Activated CD4-positive, alpha-beta T cell treated with anti-CD3 and anti-CD28 coated beads for 4 hours (primary cell): ENCODE measurements around the gene CAMTA1.
"Not testable (repeated sequence)": the region's sequence is repeated elsewhere in the genome, so short reads cannot be mapped to it uniquely, and the experiment has no call there.

Experiments
- DNase-seq, 2 donors: peaks; one replicate each; pipeline ENCODE4 v3.0.0-alpha.2; 2020

The CAMTA1 gene

GRCh38 chr1:6785318-6785727, at the start of gene CAMTA1:
Gene CAMTA1 (plus strand): TSS chr1:6785454. CDS start chr1:6785531, 77 bp downstream.
- DNase-seq, result no peak

GRCh38 chr1:6738987-6739676, 46.1 kb upstream of the CAMTA1 start:
- DNase-seq, result no peak

- DNase-seq, result not testable (repeated sequence)
Observed at GRCh38 chr1:6742676-6743188, 42.5 kb upstream of the CAMTA1 start.

DNA sequence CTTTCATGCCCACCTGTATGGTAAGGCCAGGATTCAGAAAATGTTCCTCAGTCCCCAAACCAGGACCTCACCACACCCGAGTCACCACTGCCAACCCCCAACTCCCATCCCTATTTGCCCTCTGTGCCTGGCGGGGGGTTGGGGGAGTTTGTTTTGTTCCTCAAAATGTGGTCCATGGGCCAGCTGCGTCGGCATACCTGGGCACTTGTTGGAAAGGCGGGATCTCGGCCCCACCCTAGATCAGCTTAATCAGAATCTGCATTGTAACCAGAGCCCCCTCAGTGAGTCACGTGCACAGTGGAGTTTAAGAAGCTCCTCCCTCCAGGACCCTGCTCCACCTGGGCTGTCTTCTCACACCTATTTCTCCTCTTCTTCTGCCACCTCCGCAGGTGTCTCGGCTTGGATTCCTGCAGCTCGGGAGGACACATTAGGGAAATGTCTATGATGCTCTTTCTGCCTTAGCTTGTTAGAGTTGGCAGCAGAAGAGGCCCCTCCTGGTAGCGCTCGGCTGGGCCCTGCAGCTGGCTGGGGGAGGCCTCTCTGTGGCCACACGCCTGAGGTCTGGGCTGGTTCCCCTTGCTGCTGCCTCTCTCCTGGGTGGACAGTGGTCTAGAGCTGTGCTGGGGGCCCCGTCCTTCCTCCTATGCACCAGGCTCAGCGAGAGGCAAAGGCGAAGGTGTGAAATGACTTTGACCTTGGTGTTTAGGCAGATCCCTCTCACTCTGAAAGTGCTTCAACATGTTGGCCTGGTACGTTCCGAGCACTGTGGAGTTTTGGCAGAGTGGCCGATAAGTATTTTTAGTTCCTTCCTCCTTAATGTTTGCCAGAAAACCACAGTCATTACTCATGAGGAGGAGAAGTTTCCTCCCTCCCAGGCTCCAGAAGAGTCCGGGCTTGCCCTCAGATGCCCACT, 41.8 kb upstream of the CAMTA1 start:
- no peak for DNase-seq

DNA sequence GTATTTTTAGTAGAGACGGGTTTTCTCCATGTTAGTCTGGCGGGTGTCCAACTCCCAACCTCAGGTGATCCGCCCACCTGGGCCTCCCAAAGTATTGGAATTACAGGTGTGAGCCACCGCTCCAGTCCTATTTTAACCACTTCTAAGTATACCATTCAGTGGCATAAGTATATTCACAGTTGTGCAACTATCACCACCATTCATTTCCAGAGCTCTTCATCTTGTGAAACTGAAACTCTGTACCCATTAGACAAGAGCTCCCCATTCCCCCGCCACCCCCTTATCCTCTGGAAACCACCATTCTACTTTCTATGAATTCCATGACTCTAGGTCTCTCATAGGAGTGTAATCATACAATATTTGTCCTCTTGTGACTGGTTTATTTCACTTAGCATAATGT, 40.2 kb upstream of the CAMTA1 start:
- no peak for DNase-seq

- DNase-seq, result no peak
Observed at GRCh38 chr1:6747674-6748073, 37.6 kb upstream of the CAMTA1 start.

GRCh38 chr1:6750490-6750889, 34.8 kb upstream of the CAMTA1 start:
- no peak for DNase-seq

DNA sequence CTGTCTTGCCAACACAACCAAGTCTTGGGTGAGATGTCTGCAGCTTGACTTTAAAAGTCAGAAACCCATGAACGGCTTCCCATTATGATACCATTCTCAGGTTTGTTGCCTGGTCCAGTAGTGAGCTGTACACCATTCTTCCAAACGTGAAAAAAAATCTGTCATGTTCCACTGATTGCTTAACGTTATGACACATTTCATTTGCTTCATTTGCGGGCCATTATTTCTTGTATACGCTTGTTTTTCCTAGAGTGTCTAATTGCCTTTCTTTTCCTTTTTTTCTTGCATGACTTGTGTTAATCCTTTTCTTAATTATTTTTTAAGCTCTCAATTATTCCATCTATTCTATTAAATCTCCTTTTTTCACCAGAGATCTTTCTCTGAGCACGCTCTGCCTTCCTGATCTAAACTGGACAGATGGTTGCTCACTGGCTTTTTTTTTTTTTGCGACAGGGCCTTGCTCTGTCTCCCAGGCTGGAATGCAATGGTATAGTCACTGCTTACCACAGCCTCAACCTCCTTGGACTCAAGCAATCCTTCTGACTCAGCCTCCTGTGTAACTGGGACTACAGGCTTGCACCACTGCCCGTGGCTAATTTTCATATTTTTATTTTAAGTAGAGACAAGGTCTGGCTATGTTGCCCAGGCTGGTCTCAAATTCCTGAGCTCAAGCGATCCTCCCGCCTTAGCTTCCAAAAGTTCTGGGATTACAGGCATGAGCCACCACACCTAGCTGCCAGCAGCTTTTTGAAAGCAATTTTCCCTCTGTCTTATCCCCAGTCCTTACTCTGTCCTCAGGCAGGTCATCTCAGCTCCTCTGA, 31.7 kb upstream of the CAMTA1 start:
- no peak for DNase-seq

DNA sequence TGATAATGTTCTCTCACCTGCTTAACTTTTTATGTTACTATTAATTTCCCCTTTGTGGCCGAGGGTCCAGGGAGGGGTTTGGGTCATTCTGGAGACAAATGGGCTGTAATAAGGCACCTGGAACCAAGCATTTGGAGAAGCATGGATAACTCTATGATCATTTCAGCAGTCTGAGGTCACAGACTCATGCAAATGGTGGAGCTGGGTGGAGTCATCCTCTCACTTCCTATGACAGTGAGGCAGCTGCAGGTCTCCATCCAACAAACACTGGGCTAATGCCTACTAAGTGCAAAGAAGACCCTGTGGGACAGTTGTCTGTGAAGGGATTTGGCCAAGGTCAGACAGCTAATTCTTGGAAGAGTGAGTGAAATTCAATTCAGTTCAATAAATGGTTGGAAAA, 28.8 kb upstream of the CAMTA1 start:
- DNase-seq, result no peak

DNA sequence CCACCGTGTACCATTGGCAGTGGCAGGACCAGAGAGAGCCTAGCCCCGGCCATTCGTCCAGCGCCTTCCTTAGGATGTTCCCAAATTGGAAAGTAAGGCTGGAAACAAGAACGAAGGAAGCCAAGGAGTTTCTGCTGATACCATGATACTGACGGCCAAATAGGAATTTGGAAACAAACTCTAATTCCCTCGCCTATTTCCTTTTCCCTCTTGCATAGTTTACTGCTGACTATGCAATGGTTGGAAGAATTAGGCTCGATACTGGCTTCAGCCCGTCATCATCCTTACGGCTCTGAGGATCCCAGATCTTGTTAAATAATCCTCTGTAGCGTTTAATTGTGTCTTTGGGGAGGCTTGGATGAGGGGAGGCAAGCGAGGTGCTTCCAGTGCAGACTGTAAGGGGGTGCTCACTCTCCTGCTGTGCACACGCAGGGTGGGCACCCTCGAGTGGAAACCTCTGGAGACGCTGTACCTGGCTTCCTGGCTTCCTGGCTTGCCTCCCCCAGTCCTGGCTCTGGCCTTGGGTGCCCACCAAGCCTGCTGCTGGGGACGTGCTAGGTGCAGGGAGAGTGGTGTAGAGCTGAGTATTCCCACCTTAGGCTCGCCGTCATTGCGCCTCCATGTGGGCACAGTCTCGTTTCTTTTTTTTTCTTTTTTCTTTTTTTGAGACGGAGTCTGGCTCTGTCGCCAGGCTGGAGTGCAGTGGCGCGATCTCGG, 27.4 kb upstream of the CAMTA1 start:
- DNase-seq, result no peak

DNA sequence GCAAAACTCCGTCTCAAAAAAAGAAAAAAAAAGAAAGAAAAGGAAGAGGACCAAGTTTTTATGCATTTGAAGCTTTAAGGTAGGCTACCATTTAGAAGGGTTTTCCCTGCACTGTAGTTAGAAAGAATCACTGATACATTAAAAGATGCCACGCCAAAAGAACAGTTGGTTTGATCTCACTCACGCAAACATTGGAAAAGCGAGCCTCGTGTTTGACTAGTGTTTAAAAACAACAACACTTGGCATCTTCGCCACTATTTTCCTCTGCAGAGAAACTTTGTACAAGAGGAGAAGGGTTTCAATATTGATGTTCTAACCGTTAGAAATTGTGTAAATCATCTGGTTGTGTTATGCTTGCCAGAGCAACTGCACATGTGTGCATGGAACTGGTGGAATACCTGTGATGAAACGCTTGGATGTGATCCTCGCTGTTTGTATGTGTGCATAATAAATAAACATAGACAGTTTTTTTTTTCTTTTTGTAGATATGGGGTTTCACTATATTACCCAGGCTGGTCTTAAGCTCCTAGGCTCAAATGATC, 24.0 kb upstream of the CAMTA1 start:
- no peak for DNase-seq

DNA sequence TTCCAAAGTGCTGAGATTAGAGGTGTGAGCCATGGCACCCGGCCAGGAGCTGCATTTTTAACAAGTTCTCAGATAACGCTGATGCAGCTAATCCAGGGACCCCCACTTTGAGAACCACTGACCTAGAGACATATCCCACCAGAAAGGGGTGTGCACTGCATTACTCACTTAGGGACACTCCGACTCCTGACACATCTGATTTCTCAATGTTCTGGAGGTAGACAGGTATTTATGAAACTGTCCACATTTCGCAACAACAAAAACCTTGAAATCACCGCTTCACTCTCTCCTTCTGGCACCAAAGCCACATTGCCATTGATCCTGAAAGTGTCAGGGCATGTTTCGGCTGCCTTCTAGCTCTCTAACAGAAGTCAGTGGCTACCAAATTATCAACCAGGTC, 23.2 kb upstream of the CAMTA1 start:
- no peak for DNase-seq

DNA sequence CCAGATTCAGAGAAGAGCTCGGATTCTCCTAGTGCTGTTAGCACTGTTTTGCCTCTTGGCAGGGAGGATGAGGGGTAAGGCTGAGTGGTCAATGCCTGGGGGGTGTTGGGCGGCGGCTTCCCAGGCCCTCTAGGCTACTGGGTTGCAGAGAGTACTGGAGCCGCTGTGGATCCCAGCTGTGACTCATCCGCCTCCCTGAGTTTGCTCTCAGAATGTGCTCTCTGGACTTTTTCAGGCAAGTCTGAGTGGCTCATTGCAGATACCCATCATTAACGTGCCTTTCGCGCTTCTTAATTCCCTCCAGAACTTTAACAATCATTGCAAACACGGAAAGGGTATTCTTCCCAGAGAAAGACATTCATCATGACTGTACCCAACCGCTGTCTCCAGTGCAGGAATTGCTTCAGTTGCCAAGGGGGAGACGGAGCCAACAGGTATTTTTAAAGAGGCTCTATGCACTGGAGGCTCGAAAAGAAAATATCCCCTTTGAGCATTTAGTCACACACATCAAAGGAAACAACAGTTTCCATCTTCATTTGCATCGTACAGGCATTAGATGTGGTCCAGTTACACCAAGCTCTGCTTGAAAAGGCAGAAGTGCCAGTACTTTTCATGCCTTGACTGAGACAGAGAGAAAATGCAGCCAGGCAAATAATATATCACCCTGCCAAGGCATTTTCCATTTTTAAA, 14.4 kb upstream of the CAMTA1 start:
- DNase-seq, result no peak

DNA sequence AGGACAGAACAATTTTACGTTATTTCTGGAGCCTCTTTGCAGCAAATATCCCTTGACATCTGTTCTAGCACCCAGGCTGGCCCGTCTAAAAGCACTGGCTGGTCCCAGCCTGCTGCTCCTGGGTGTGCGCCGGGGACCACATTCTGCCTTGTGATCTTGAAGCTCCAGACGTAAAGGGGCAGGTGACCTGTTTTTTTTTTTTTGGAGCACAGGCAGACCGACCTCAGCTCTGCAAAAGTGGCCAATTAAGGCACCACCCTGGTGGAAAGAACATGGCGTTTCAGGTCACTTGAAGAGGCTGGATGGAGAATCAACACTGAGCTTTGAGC, 13.8 kb upstream of the CAMTA1 start:
- no peak for DNase-seq

DNA sequence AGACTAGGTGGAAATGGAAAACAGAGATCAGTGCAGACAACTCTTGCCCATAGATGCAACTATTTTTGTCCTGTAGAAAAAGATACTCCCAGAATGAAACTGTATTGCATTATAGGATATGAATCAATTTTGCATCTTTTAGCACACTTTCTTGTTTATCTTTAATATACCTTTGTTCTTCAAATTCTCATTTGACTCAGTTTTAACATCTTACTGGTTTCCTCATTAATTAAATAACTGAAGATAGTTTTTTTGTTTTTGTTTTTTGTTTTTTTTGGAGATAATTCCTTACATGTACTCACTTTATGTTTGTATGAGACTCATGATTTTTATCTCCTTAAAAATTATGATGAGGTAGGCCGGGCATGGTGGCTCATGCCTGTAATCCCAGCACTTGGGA, 10.9 kb upstream of the CAMTA1 start:
- DNase-seq, result no peak

DNA sequence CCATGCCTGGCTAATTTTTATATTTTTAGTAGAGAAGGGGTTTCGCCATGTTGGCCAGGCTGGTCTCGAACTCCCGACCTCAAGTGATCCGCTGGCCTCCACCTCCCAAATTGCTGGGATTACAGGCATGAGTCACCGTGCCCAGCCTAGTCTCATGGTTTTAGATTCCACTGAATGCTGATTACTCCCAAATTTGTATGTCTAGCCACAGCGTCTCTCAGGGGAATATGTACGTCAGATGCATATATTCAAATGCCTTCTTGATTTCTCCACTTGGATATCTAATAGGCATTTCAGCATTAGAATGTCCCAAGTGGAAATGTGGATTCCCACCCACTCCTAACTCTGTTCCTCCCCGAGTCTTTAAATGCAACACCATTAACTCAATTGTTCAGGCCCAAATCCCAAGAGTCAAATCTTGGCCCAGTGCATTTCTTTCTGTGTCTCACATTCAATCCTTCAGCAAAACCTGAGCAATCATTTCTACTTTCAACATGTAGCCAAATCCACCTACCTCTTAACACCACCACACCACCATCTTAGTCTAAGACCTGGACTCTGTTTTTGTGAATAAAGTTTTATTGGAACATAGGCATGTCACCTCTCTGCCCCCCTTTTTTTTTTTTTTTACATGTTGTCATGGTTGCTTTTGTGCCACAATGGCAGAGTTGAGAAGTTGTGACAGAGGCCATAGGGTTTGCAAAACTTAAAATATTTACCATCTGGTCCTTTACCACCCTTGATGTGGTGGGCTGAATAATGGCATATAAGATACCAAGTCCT, 9.8 kb upstream of the CAMTA1 start:
- no peak for DNase-seq

- no peak for DNase-seq
Observed at GRCh38 chr1:6776389-6776788, 8.9 kb upstream of the CAMTA1 start.

- no peak for DNase-seq
Observed at GRCh38 chr1:6776895-6777294, 8.4 kb upstream of the CAMTA1 start.

DNA sequence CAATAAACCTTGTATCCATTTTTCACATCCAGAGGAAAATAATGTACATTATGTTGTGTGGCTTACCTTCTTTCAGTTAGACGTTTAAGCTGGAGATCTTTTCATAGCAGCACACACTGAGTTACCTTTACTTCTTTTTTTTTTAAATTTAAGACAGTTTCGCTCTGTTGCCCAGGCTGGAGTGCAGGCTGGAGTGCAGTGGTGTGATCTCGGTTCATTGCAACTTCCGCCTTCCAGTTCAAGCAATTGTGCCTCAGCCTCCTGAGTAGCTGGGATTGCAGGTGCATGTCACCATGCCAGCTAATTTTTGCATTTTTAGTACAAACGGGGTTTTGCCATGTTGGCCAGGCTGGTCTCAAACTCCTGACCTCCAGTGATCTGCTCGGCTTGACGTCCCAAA, 7.4 kb upstream of the CAMTA1 start:
- DNase-seq, result no peak

DNA sequence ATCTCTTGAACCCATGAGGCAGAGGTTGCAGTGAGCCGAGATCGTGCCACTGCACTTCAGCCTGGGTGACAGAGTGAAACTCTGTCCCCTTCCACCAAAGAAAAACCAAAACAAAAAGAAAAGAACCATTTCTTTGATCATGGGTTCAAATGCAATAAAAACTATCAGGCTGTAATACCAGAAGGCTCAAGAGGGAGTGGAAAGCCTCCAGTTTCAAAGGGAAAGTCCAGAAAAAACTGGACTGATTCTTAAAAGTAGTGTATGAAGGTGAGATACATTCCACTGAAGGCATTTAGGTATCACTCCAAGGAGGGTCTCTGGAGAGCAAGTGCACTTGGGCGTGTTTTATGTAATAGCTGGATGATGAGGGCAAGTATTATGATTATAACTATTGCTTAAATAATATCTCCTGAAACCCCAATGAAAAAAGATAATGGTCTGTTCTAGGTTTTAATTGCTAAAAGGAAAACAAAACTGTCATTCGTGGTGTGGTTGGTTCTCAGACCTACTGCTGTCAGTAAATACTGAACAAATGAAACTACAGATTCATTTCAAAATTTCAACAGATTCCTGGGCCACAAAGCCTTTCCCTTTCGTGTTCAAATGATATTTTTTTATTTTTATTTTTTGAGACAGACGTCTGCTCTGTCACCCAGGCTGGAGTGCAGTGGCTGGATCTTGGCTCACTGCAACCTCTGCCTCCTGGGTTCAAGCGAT, 6.0 kb upstream of the CAMTA1 start:
- DNase-seq, result no peak
